Peyer's patch (tissue), 4 donors: ENCODE measurements around the gene ABCA7.

Experiments used
- POLR2A ChIP-seq, 2 donors: fragments of 450-650 bp; IDR thresholded peaks; one replicate each; pipeline ENCODE4 v1.5.1; 2017; ENCODE audit warnings: antibody characterized with exemption in 2 of 2, mild to moderate bottlenecking in 2 of 2, moderate library complexity in 2 of 2
- TF ChIP-seq, protein P1 (sequence below), 6 experiments: fragments of 450-650 bp in 4 of 6; fragments of 200-600 bp in 2 of 6; sonication (generic) in 1 of 6; IDR thresholded peaks; one replicate each; pipeline ENCODE4 v1.5.1; 2017 to 2019; ENCODE audit warnings: antibody characterized with exemption in 6 of 6, mild to moderate bottlenecking in 3 of 6, moderate library complexity in 1 of 6

DNA sequence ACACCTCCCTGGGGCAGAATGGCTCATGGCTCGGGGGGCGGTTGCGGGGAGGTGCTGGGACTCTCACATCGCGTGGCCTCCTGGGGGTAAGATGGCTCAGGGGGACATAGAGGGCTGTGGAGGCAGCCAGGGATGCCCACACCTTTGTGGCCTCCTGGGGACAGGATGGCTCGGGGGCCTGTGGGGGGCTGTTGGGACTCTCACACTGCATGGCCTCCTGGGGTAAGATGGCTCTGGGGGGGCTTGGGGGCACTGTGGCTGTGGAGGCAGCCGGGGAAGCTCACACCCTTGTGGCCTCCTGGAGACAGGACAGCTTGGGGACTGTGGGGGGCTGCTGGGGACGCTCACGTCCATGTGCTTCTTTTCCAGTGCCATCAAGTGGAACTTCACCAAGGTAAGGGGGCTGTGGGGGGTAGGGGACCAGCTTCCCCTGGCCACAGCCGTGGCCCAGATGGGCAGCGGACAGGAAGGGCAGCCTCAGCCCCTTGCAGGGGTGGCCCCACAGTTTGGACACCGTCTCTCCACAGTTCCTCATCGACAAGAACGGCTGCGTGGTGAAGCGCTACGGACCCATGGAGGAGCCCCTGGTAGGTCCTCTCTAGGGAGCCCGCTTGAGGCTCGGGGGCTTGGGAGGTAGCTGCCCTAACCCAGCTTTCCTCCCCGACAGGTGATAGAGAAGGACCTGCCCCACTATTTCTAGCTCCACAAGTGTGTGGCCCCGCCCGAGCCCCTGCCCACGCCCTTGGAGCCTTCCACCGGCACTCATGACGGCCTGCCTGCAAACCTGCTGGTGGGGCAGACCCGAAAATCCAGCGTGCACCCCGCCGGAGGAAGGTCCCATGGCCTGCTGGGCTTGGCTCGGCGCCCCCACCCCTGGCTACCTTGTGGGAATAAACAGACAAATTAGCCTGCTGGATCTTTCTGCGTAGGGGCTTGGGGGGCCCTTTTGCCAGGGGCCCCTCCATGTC, 66.2 kb downstream of the ABCA7 start:
- TF ChIP-seq POLR2A (IDR thresholded peaks at IDR 0.05), result no peak
- TF ChIP-seq, protein P1, sequence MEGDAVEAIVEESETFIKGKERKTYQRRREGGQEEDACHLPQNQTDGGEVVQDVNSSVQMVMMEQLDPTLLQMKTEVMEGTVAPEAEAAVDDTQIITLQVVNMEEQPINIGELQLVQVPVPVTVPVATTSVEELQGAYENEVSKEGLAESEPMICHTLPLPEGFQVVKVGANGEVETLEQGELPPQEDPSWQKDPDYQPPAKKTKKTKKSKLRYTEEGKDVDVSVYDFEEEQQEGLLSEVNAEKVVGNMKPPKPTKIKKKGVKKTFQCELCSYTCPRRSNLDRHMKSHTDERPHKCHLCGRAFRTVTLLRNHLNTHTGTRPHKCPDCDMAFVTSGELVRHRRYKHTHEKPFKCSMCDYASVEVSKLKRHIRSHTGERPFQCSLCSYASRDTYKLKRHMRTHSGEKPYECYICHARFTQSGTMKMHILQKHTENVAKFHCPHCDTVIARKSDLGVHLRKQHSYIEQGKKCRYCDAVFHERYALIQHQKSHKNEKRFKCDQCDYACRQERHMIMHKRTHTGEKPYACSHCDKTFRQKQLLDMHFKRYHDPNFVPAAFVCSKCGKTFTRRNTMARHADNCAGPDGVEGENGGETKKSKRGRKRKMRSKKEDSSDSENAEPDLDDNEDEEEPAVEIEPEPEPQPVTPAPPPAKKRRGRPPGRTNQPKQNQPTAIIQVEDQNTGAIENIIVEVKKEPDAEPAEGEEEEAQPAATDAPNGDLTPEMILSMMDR (IDR thresholded peaks at IDR 0.05), result no peak
